ENCODE results near the gene EXT2.

DNA sequence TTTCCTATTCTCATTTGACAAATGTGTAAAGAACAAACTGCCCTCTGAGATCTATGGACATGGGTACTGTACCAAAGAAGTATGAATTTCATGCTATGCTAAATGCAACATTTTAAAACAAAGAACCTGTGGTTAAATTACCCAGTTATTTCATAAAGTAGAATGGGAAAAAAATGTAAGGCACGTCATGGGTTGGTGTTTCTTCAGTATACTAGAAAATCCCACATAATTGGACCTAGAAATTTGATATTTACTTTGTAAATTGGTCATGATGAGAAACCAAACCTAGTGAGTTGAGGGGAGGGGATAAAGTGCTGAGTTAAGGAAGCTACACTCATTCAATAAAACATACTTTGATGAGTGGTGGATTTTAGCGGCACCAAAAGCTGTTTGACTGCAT lies 110.4 kb downstream of the EXT2 start:
- TF ChIP-seq, protein P1, sequence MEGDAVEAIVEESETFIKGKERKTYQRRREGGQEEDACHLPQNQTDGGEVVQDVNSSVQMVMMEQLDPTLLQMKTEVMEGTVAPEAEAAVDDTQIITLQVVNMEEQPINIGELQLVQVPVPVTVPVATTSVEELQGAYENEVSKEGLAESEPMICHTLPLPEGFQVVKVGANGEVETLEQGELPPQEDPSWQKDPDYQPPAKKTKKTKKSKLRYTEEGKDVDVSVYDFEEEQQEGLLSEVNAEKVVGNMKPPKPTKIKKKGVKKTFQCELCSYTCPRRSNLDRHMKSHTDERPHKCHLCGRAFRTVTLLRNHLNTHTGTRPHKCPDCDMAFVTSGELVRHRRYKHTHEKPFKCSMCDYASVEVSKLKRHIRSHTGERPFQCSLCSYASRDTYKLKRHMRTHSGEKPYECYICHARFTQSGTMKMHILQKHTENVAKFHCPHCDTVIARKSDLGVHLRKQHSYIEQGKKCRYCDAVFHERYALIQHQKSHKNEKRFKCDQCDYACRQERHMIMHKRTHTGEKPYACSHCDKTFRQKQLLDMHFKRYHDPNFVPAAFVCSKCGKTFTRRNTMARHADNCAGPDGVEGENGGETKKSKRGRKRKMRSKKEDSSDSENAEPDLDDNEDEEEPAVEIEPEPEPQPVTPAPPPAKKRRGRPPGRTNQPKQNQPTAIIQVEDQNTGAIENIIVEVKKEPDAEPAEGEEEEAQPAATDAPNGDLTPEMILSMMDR (conservative IDR thresholded peaks at IDR 0.05; ENCODE audit: low read depth, low read length), result no peak
- TF ChIP-seq EZH2phosphoT487 (IDR thresholded peaks at IDR 0.05; ENCODE audit: borderline replicate concordance, low read length), result no peak
